HPDE6-E6E7 (cell line): ENCODE data around the gene PDZRN3.

Experiments used
- DNase-seq: peaks from one replicate; pipeline ENCODE4 v3.0.0; 2011; ENCODE audit warnings: missing footprints; ENCODE audit errors: extremely low spot score

The PDZRN3 gene

GRCh38 chr3:73624821-73625665, at the start of gene PDZRN3:
TSS of gene PDZRN3 (minus strand) at chr3:73624941.
- DNase-seq, result no peak

GRCh38 chr3:73674280-73674679, 49.5 kb upstream of the PDZRN3 start:
- no peak for DNase-seq

- DNase-seq, result no peak
Observed at GRCh38 chr3:73669260-73669659, 44.5 kb upstream of the PDZRN3 start.

GRCh38 chr3:73668391-73668790, 43.6 kb upstream of the PDZRN3 start:
- DNase-seq, result no peak

- no peak for DNase-seq
Observed at GRCh38 chr3:73667889-73668288, 43.1 kb upstream of the PDZRN3 start.

- DNase-seq, result no peak
Observed at GRCh38 chr3:73665286-73665685, 40.5 kb upstream of the PDZRN3 start.

- DNase-seq, result no peak
Observed at GRCh38 chr3:73664389-73664788, 39.6 kb upstream of the PDZRN3 start.

- no peak for DNase-seq
Observed at GRCh38 chr3:73663495-73663894, 38.8 kb upstream of the PDZRN3 start.

GRCh38 chr3:73661265-73661664, 36.5 kb upstream of the PDZRN3 start:
- DNase-seq, result no peak

- DNase-seq, result no peak
Observed at GRCh38 chr3:73658227-73658626, 33.5 kb upstream of the PDZRN3 start.

- no peak for DNase-seq
Observed at GRCh38 chr3:73657186-73657585, 32.4 kb upstream of the PDZRN3 start.

- no peak for DNase-seq
Observed at GRCh38 chr3:73656241-73656890, 31.6 kb upstream of the PDZRN3 start.

GRCh38 chr3:73655197-73655596, 30.5 kb upstream of the PDZRN3 start:
- DNase-seq, result no peak

- no peak for DNase-seq
Observed at GRCh38 chr3:73653877-73654276, 29.1 kb upstream of the PDZRN3 start.

GRCh38 chr3:73653351-73653750, 28.6 kb upstream of the PDZRN3 start:
- no peak for DNase-seq

- DNase-seq, result no peak
Observed at GRCh38 chr3:73652896-73653295, 28.2 kb upstream of the PDZRN3 start.

GRCh38 chr3:73637042-73637441, 12.3 kb upstream of the PDZRN3 start:
- DNase-seq, result no peak

- DNase-seq, result no peak
Observed at GRCh38 chr3:73635254-73635653, 10.5 kb upstream of the PDZRN3 start.

GRCh38 chr3:73633916-73634344, 9.2 kb upstream of the PDZRN3 start:
- no peak for DNase-seq

GRCh38 chr3:73633453-73633852, 8.7 kb upstream of the PDZRN3 start:
- DNase-seq, result no peak

- DNase-seq, result no peak
Observed at GRCh38 chr3:73626106-73626505, 1.4 kb upstream of the PDZRN3 start.

- DNase-seq, result no peak
Observed at GRCh38 chr3:73624017-73624820, 522 bp downstream of the PDZRN3 start.
